Fibroblast of the conjunctiva (primary cell): ENCODE results near the gene GANC.
A peak's percentile ranks its signal among the peaks of the same experiment; 100 is the strongest.
"Not testable (repeated sequence)": the region's sequence is repeated elsewhere in the genome, so short reads cannot be mapped to it uniquely, and the experiment has no call there.

Experiments
- DNase-seq: peaks from one replicate; pipeline ENCODE4 v3.0.0-alpha.2; 2010; ENCODE audit warnings: low read depth

The GANC gene, protein sequence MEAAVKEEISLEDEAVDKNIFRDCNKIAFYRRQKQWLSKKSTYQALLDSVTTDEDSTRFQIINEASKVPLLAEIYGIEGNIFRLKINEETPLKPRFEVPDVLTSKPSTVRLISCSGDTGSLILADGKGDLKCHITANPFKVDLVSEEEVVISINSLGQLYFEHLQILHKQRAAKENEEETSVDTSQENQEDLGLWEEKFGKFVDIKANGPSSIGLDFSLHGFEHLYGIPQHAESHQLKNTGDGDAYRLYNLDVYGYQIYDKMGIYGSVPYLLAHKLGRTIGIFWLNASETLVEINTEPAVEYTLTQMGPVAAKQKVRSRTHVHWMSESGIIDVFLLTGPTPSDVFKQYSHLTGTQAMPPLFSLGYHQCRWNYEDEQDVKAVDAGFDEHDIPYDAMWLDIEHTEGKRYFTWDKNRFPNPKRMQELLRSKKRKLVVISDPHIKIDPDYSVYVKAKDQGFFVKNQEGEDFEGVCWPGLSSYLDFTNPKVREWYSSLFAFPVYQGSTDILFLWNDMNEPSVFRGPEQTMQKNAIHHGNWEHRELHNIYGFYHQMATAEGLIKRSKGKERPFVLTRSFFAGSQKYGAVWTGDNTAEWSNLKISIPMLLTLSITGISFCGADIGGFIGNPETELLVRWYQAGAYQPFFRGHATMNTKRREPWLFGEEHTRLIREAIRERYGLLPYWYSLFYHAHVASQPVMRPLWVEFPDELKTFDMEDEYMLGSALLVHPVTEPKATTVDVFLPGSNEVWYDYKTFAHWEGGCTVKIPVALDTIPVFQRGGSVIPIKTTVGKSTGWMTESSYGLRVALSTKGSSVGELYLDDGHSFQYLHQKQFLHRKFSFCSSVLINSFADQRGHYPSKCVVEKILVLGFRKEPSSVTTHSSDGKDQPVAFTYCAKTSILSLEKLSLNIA (N-terminal part only)

DNA sequence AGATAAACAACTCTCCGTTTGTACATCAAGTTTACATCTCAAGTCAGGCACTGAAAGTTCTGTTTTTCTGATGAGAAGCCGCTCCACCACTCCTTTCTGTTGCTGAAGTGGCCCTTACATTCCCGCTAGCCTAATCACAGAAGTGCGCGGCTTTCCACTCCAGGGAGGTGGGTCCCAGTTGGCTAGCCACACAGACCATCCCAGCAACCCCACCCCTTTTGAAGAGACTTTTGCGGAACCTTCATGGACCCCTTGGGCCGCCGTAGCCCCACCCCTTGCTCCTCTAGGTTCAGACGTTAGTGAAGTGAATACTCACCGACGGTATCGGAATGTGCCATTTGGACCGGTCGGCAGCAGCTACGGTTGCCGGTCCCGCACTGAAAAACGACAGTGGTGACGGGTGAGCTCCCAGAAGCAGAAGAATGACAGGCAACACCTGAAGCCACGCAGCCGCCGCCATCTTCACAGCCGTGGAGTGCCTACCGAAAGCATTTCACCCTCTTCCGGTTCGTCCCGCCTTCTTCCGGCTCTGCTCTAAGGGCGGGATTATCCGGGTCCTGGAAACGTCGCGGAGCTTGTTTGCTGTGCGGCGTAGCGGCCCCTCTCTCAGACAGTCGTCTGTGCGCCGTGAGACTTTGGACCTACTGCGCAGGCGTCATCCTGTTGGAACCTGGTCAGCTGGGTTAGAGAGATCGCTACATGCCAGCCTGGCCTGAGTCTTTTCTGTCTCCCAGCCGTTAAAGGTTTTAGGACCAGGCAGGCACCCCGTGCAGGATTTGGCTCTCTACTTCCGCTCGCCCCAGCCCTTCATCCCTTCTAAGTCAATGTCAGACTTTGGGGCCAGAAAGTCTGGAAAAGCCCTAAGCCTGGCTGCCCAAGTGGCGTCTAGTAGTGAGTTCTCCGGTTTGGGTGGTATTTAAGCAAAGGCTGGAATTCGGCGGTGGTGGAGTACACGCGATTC, at the start of gene GANC, which contains the start of gene TMEM87A:
Gene GANC, plus strand, starts transcription at position 263 of the 961 bp plus-strand sequence. CDS start 1,281 bp downstream, outside the sequence.
Gene TMEM87A, minus strand, starts transcription at position 495 of the 961 bp plus-strand sequence. Its CDS starts 35 bp downstream, at position 460.
- peak; percentile 98 for DNase-seq

DNA sequence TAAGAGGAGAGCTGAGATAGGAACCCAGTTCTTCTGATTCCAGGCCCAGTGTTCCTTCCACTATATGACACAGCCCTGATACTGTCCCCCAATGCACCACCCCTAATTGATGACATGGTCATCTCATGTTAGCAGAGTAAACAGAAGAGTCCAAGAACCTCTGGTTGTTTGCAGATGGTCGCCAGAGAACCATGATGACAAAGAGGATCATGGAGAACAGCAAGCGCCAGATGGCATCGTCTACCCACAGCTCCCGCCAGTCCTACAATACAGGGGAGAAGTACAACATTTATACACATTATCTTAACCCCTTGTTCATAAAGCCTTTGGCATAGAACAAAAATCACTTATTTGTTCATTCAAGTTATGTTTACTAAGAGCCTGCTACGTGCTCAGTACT, 46.4 kb upstream of the GANC start:
- DNase-seq = no peak

DNA sequence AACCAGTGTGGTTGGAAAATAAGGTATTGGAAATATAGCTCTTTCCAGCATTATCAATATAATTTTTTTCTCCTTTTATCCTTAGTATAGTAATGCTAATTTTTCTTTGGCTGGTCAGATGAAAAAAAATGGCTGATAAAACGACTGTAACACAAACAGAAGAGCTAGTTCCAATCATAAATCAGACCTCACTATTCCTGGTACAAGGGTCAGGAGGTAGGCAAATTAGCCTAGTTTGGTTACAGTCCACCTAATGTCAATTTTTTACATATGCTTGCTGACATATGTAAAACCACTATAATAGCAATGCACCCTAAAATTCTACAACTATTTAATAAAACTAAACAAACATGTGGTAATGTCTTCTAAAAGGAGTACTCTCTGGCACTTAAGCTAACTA, 45.0 kb upstream of the GANC start:
- DNase-seq = no peak

DNA sequence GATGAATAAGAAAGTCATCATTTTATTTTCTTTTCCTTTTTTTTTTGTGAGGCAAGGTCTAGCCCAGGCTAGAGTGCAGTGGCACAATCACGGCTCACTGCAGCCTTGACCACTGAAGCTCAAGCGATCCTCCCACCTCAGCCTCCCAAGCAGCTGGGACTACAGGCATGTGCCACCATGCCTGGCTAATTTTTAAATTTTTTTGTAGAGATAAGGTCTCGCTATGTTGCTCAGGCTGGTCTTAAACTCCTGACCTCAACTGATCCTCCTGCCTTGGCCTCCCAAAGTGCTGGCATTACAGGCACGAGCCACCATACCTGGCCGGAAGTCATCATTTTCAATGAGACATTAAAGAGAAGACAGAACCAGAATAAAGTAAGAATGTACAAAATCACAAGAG, 44.0 kb upstream of the GANC start:
- DNase-seq = not testable (repeated sequence)

DNA sequence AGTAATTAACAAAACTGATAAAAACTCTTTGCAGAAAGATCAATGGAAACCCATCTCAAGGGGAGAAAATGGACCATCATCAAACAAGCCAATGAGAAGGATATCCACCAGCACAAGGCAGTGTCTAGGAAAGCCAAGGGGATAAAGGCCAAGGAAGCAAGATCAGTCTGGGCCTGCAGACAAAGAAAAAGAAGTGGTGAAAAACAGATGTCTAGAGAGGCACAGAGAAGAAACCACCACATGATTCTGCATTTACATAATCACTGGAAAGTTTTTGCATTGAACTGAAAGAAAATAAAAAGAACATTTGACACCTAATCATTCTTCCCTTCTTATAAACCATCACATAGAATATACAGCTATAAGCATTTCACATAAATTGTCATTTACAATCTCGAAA, 41.9 kb upstream of the GANC start:
- no peak for DNase-seq

GRCh38 chr15:42232606-42233005, 40.4 kb upstream of the GANC start:
- no peak for DNase-seq

DNA sequence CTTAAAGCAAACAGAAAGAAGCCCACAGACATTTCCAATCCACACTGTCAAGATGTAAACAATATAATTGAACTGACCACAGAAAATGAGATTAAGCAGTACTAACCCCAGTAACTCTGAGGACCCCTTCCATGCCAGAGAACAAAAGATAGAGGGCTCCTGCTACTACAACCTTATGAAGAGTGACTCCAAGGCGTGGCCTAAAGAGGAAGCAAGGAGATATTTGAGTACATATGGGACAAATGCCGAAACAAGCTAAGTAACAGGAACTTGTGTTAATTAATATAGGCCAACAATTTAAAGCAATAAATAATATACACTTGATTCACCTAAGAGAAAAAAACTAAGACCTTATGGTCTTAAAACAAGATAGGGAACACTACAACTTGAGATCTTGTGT, 39.9 kb upstream of the GANC start:
- DNase-seq = no peak

DNA sequence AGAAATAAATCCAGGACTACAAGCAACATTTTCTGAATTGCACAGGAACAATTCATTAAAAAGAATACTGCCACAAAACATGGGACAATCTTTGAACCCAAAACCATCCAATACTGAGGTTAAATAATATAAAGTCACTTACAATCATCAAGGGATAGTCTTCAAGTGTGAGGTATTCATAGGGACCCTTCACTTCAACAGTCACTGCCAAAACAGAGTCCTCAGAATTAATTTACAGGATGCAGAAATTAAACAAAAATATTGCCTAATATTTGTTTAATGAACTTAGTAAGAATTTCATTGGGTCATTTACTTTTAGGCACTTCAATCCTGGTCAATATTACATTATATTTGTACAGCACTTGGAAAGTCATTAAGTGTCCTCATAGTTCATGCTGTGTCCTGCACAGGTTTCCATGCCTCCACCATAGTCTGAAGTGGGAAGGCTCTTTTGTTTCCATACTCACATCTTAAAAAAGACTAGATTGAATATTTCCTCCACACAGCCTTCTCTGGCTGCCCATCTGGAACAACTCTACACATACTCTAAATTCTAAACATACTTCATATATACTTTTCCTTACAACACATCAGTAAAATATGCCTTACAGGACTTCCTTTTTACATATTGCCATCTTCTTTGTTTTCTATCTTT, 33.3 kb upstream of the GANC start:
- DNase-seq = no peak

GRCh38 chr15:42240823-42241222, 32.2 kb upstream of the GANC start:
- no peak for DNase-seq

DNA sequence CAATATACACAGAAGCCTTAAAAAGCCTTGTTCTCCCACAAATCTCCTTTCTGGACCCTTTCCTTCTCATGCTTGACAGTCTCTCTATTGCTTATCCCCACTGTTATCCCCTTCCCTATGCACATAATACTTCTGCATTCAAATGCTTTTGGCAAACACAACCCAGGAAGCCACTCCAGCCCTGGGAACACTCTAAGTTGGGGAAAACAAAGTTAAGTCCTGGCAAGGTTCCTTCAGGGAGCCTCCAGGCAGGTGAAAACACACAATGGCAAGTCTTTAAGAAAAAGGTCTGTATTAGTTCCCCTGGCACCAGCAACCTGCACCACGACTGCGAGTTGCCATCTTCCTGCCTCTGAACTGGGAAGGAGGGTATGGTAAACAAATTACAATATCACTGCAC, 19.7 kb upstream of the GANC start:
- no peak for DNase-seq

DNA sequence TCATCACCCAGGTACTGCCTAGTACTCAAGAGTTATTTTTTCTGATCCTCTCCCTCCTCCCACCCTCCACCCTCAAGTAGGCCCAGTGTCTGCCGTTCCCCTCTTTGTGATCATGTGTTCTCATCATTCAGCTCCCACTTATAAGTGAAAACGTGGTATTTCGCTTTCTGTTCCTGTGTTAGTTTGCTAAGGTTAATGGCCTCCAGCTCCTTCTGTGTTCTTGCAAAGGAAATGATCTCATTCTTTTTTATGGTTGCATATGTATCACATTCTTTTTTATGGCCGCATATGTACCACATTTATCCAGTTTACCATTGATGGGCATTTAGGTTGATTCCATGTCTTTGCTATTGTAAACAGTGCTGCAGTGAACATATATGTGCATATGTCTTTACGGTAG, 8.2 kb upstream of the GANC start:
- no peak for DNase-seq

DNA sequence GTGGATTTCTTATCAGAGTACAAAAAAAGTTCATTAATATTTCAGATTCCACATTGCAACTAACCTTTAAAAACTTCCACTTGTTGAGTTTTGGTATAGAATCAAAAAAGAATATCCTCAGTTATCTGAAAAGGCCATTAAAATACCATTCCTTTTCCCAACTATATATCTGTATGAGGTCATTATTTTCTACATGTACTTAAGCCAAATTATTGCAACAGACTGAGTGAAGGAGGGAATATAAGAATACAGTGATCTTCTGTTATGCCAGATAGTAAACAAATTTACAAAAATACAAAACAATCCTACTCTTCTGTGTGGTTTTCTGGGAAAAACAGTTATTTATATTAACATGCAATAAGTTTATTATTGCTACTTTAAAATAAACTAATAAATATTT, 5.7 kb upstream of the GANC start:
- no peak for DNase-seq

DNA sequence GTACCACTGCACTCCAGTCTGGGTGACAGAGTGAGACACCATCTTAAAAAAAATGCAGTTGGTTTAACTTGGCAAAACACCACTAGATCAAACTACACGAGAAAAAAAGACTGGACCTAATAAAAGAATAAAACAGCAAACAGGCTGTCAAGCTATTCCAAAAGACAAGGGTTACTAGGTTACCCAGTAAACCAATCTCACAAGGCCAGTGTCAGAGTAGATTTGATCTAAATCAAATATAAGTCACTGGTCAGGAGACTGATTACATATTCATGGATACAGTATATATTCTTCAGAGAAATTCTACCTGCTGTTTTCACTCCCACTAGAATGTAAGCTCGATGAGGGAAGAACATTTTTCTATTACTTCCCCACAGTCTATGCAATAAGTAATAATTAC, 2.5 kb upstream of the GANC start:
- DNase-seq = no peak

GRCh38 chr15:42270996-42271395, 2.0 kb upstream of the GANC start:
- no peak for DNase-seq

DNA sequence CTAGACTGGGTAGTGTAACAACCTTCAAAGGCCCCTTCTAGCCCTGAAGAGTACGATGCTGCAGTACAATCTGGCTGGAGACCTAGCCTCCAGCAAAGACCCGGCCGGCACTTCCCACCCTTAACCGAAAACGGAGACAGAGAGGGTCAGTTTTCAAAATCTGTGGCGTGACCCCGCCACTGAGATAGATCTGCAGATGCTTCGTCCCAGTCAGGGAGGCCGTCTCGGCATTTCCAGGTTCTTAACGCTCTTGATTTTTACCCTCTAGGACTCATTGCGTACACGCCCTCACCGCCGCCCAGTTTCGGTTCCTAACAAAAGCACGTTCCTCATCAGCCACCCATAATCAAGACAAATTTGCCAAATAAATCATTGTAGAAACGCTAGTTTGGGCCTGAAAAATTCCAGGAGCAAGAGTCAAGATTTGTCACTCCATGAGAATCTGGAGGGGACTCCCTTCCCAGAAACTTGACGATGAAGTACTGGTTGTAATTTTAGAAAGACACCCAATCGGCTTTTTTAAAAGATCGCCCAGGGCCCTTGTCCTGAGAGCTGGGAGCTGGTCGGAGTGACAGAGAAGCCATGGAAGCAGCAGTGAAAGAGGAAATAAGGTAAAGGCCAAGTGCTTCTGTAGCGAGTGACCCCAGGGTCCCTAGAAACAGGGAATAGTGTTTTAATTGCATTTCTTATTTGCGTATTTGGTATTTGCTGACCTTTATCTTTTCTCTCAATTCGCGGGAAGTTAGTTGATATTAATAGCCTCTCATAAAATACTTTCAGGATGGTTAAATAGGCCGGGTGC, 1.1 kb downstream of the GANC start:
- peak; percentile 29 for DNase-seq

GRCh38 chr15:42274702-42274989, 1.6 kb downstream of the GANC start:
- DNase-seq = no peak

GRCh38 chr15:42275780-42276391, 2.9 kb downstream of the GANC start:
- DNase-seq = no peak

- DNase-seq = no peak
Measured at GRCh38 chr15:42276762-42277161, 3.8 kb downstream of the GANC start.

DNA sequence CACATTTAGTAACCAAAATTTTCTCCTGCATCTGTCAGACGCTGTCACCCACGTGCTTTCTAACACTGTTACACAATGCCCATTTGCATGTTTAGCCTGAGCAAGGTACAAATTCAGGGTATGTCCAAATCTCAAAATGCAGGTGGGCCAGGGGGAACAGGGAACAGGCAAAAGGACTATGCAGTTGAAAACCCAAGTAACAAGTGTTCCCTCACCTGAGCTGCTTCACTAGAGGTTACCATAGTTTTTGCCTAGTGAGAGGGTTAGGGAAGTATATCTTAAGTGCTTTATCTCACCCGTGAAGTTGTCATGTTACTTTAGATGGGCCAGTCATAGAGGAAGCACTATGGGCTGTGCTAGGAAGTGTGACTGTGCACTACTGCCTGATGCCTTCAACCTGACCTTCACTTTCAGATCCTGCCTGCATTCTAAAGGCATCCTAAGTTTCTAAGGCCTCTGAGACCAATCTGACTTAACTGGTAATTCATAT, 6.3 kb downstream of the GANC start:
- DNase-seq = no peak

DNA sequence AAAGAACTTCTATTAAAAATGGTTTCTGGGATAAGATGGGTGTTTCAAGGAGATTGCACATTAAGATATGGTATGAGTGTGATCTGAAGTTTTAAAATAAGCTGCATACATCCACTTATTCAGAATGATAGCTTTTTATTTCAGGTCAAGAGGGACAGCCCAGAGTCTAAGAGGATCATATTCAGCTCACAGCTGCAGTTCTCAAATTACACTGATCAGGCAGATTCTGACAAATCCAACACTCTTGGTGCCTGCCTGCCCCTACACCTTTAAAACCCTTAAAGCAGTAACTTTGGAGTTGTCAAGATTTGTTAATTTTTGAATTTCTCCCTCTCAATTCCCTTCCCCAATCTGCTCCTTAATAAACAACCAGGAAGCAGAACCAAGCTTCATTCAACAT, 9.3 kb downstream of the GANC start:
- no peak for DNase-seq
